Activated CD8-positive, alpha-beta memory T cell treated with anti-CD3 and anti-CD28 coated beads for 4 hours (primary cell): ENCODE data around the gene AKT1.
"Not testable (repeated sequence)": the region's sequence is repeated elsewhere in the genome, so short reads cannot be mapped to it uniquely, and the experiment has no call there.

ENCODE experiments used
- DNase-seq, 2 donors: peaks; one replicate each; pipeline ENCODE4 v3.0.0-alpha.2; 2020; ENCODE audit warnings: low read depth in 2 of 2

The AKT1 gene

GRCh38 chr14:104739026-104739425, 56.5 kb downstream of the AKT1 start:
- DNase-seq = no peak

- DNase-seq = no peak
Observed at GRCh38 chr14:104738375-104739019, 57.1 kb downstream of the AKT1 start.

GRCh38 chr14:104735830-104736642, 59.5 kb downstream of the AKT1 start:
- DNase-seq = no peak

- DNase-seq = no peak
Observed at GRCh38 chr14:104734991-104735779, 60.4 kb downstream of the AKT1 start.

- DNase-seq = no peak
Observed at GRCh38 chr14:104734601-104734990, 61.0 kb downstream of the AKT1 start.

GRCh38 chr14:104734051-104734587, 61.4 kb downstream of the AKT1 start:
- DNase-seq = no peak

- no peak for DNase-seq
Observed at GRCh38 chr14:104732931-104733681, 62.4 kb downstream of the AKT1 start.

GRCh38 chr14:104732355-104732804, 63.2 kb downstream of the AKT1 start:
- DNase-seq = no peak

- DNase-seq = no peak
Observed at GRCh38 chr14:104731320-104732294, 63.9 kb downstream of the AKT1 start.

GRCh38 chr14:104730487-104730886, 65.1 kb downstream of the AKT1 start:
- DNase-seq = no peak

- DNase-seq = no peak
Observed at GRCh38 chr14:104729835-104730181, 65.7 kb downstream of the AKT1 start.

- DNase-seq = not testable (repeated sequence)
Observed at GRCh38 chr14:104729176-104729834, 66.2 kb downstream of the AKT1 start.

- no peak for DNase-seq
Observed at GRCh38 chr14:104728631-104729030, 66.9 kb downstream of the AKT1 start.

- no peak for DNase-seq
Observed at GRCh38 chr14:104726600-104727451, 68.7 kb downstream of the AKT1 start.

GRCh38 chr14:104725772-104726548, 69.6 kb downstream of the AKT1 start:
- DNase-seq = no peak

- DNase-seq = no peak
Observed at GRCh38 chr14:104724981-104725771, 70.4 kb downstream of the AKT1 start.

- no peak for DNase-seq
Observed at GRCh38 chr14:104724407-104724980, 71.1 kb downstream of the AKT1 start.
